GM21367 (cell line): ENCODE measurements around the gene RSPRY1.

ENCODE experiments used
- ATAC-seq: cut with Tn5 transposase; IDR thresholded peaks from one replicate; pipeline ENCODE4 v1.9.1; 2021; ENCODE audit not compliant: unreplicated experiment

Gene RSPRY1

DNA sequence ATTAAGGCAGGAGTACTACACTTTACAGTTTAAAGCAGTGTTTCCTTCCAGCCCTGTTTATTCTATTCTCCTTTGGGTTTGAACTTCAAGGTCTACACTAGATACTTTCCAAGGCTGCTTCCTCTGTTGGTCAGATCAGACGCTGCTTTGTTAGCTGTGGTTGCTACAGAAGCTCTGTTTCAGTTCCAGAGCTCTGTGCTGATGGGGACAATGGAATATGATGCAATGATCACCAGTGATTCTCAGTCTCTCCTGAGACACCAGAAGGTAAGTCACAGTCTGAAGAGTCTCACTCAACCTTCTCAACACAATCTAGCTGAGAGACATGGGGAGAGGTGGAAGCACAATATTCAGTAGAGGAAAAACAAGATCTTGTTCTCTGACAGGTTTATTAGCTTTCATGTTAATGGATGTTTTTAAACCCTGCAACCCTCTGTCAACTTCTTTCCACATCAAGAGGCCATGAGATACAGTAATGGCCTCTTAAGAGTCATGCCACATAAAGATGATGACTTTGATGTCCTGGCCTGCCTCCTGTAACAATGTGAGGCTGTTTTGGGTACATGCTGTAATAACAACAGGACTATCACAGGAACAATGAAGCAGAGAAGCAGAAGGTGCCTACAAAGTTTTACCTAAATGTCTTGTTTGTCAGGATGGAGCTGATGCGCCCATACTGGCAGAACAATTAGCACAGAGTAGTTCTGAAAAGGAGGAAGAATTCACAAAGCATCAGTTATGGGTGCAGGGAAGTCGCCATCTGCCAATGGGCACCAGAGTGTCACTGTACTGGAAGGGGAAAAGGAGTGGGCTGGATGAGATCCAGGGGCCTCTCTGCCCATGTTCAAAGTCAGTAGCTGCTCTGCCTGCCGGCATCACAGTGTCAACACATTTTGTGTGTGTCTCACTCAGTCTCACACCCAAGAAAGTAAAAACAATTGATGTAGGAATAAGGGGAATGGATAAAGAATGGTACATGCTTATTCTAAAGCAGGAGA lies 33.7 kb upstream of the RSPRY1 start:
- no peak for ATAC-seq

GRCh38 chr16:57153841-57154240 lies 32.3 kb upstream of the RSPRY1 start:
- no peak for ATAC-seq

DNA sequence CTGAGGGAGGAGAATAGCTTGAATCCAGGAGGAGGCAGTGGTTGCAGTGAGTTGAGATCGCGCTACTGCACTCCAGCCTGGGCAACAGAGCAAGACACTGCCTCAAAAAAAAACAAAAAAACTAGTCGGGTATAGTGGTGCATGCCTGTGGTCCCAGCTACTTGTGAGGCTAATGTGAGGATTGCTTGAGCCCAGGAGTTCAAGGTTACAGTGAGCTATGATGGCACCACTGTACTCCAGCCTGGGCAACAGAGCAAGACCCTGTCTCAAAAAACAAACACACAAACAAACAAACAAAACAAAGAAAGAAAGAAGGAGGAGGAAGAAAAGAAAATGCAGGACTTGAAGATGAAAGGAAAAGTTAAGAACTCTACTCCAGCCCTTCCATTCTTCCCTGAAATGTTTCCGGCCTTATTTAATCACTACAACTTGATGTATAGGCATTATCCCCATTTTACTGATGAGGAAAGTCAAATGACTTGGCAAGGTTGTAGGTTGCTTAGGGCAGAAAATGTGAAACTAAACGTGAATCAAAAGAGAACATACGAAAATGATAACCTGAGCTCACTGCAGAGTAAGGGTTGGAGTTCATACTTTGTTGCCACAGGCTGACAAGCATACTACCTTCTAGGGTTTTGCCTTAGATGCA lies 30.3 kb upstream of the RSPRY1 start:
- ATAC-seq, result no peak

GRCh38 chr16:57156351-57156703 lies 29.8 kb upstream of the RSPRY1 start:
- no peak for ATAC-seq

DNA sequence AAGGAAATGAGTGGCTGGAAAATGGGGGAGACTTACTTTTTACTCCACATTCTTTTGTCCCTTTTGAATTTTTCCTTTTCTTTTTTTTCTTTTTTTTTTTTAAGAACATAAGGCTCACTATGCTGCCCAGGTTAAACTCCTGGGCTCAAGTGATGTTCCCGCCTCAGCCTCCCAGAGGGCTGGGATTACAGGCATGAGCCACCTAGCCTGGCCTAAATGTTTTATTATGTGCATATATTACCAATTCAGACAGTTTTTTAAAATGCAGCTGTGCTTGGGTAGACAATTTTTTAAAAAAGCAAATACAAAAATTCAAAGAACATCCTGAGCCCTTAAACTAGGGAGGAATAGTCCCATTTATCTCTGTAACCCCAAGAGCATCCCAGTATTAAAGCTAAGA lies 28.6 kb upstream of the RSPRY1 start:
- ATAC-seq, result no peak

GRCh38 chr16:57159447-57159846 lies 26.7 kb upstream of the RSPRY1 start:
- no peak for ATAC-seq

DNA sequence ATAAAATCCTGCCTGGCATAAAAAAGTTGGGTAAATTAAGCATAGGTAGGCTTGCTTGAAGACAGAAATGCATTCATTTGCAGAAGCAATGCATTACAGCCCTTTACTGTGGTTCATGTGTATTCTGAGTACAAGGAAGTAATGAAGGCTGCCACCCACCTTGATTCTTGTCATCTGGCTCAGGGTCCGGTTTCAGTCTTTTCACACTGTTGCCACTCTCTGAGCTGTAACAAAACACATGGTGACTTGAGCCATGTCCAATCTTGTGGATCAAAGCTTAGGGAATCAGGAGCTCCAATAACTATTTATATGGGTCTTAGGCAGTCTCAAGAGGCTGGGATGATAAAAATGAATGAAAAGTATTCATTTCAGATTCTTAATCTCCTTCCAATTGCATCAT lies 22.3 kb upstream of the RSPRY1 start:
- no peak for ATAC-seq

DNA sequence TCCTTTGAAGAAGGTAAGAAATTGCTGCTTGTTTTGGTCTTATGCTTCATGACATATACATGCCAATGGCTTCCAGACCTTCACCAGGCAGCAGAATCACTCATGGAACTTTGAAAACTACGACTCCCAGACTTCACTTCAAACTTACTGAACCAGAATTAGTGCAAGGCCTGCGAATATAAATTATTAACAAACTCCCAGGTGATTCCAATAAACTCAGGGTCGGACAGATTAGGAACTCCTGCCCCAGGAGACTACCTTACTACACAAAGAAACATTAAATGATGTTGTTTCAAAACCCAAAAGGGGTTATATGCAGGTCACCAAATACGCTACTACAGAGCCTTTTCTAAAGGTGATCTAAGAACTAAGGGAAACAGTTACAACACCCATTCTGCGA lies 20.6 kb upstream of the RSPRY1 start:
- no peak for ATAC-seq

DNA sequence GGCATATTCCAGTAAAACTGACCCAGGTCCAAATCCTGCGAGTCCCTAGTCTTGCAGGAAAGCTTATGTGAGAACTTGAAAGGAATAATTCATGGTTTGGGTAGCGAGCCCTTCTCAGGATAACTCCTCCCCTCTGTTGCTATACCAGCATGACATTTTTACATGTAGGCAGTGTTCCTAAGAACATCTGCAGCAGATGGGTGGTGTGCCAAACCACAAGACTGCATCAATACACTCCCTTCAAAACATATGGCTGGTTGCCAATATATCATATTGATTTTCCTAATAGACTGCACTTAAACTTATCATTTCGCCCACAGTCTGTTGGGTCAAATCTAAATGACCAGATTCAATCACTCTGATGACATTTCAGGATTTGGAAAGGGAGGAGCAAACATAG lies 20.2 kb upstream of the RSPRY1 start:
- ATAC-seq, result no peak

- ATAC-seq, result no peak
Measured at GRCh38 chr16:57166451-57166850, 19.7 kb upstream of the RSPRY1 start.

GRCh38 chr16:57166951-57167350 lies 19.2 kb upstream of the RSPRY1 start:
- no peak for ATAC-seq

- no peak for ATAC-seq
Measured at GRCh38 chr16:57167538-57167937, 18.6 kb upstream of the RSPRY1 start.

GRCh38 chr16:57167953-57168352 lies 18.2 kb upstream of the RSPRY1 start:
- no peak for ATAC-seq

DNA sequence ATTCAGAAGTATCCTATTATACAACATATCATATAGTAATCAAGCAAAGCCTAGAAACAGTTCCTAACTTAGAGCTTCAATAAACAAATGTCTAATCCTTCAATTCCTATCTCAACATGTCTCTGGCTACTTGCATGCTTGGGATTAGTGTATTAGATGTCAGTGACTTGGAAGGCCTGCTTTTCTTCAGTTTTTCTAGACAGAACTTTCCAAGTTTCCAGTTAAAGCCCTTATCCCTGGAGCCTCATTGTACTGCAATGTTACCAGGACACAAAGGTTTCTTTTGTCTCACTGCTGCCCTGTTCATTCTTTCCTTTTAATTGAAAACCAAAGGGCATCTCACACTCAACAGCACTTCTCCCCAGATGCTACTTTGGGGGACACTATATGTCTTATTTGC lies 16.8 kb upstream of the RSPRY1 start:
- ATAC-seq, result no peak

DNA sequence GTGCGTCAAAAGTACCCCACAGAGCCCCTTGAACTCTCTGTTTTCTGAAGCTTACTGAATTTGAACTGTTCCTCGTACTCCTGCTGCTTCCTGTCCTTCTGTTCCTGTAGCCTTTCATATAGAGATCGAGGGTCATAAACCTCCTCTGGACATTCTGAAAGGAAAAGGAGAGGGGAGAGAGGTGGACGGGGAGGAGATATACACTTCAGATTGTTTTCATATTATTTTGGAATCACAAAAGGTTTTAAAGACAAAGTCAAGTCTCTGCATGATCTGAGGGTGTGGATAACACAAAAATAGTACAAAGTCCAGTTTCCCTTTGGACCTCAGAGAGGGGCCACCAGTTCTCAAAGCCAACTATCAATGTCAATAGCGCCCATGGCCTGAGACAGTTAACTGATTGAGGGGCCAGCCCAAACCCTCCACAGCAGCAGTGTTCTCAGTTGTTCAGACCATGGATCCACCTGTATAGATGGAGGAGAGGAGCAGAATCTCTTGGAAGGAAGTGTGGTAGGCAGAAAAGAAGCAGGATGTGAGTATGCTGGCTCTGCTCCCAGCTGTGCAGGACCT lies 13.3 kb upstream of the RSPRY1 start:
- ATAC-seq, result no peak

GRCh38 chr16:57175896-57176295 lies 10.2 kb upstream of the RSPRY1 start:
- ATAC-seq, result no peak

DNA sequence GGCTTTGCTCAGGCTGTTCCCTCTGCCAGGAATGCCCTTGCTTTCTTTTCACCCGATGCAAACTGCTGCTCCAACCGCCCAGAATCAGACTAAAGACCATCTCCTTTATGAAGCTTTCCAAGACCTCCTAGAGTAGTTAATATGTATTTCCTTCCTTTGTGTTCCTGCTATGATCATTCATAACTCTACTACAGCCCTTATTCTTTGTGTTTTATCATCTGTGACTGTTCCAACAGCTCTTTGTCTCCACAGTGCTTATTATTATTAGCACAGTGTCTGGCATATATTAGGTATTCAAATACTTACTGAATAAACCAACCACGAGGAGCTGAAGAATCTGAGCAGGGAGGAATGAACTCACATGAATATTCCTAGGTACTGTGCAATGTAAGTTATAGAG lies 7.9 kb upstream of the RSPRY1 start:
- ATAC-seq, result no peak

DNA sequence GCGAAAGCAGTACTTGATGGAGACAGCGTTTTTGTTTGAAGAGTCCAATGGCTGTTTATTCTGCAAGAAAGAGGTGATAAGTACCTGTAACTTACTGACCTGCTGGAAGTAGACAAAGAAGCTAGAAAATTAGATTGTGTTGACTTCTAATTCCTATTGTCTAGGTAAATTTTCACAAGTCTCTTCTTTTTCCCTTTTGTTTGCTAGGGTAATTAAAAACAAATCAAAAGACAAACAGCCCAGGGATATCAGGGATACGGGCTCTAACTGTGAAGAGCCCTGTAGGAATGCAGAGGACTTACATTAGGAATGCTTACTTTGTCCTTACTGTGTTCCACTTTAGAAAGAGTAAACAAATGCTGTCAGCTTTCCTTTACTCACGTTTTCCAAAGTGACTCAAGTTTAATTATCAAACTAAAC lies 7.3 kb upstream of the RSPRY1 start:
- ATAC-seq, result no peak

DNA sequence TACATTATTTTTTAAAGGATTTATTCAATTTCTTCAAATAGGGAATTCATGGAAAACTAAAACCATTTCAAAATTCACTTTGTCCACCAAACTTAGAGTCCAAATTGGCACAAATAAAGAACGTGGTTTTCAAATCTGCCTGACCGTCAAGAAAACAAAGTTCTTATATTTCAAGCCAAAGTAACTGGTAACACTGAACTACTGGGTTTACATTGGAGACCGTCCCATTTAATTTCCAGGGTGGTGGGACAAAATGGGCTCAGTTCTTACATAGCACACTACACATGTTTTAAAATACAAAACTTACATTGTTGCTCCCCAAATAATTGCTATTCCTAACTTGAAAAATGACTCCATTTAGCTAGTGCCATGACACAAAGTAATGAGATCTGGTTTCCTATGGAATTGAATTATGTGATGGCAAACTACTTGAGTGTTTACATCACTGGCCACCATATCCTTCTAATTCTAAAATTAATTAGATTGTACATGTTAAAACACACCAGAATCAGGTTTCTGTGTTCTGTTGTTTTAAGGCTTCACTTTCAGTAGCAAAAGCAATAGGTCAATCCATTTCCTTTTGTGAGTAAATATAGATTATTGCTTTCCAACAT lies 6.8 kb upstream of the RSPRY1 start:
- ATAC-seq, result no peak

DNA sequence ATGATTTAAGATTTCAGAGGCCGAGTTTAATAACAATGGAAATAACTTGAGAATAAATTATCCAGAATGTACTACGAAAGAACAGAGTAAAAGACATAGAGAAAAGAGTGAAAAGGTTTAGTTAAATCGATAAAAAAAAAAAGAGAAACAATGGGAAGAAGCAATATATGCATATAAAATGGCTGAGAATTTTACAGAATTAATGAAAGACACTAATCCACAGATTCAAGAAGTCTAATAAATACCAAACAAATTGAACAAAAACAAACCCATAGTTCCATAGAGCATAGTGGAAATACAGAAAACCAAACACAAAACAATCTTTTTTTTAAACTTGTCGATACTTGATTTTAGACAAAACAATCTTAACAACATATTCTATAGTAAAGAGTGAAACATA lies 2.0 kb upstream of the RSPRY1 start:
- ATAC-seq, result no peak

- ATAC-seq, result no peak
Measured at GRCh38 chr16:57184887-57185445, 1.2 kb upstream of the RSPRY1 start.
